ENCODE results near the gene ADGRG3.

Gene ADGRG3

GRCh38 chr16:57628783-57629293 is 39.3 kb upstream of the ADGRG3 start:
- Histone ChIP-seq H3K27me3 (ENCODE audit: low read length) (no peaks in the 10 kb centered on the region), H3K9ac (ENCODE audit: low read length) (no peak overlapping the region), H3K9me2 (replicated peaks; ENCODE audit: insufficient read depth, low read length) (no peaks in the 10 kb centered on the region), H3K4me3 (ENCODE audit: insufficient read depth, low read length, poor library complexity, severe bottlenecking) (no peak overlapping the region), H3K79me2 (ENCODE audit: insufficient read depth, low read length) (no peaks in the 10 kb centered on the region), H4K20me1 (ENCODE audit: low read depth, low read length) (no peaks in the 10 kb centered on the region), H3K36me3 (ENCODE audit: low read length) (no peaks in the 10 kb centered on the region), H3K4me2 (ENCODE audit: low read depth, low read length, poor library complexity, severe bottlenecking) (no peak overlapping the region), H3F3A (ENCODE audit: insufficient read depth) (no peaks in the 10 kb centered on the region), H2AFZ (ENCODE audit: low read depth, low read length, severe bottlenecking) (no peak overlapping the region), H3K27ac (ENCODE audit: low read depth, low read length) (no peak overlapping the region), H3K9me3 (ENCODE audit: insufficient read depth, low read length) (no peaks in the 10 kb centered on the region)
- TF ChIP-seq EZH2phosphoT487 (conservative IDR thresholded peaks at IDR 0.05; ENCODE audit: low read length) = no peak
- TF ChIP-seq CTCF (IDR thresholded peaks at IDR 0.05; ENCODE audit: insufficient read depth, low read length, poor library complexity, severe bottlenecking) = no peak

- H3K27ac ChIP-seq (ENCODE audit: low read depth, low read length) = no peak overlapping the region
- no peaks in the 10 kb centered on the region for H3K9me3 ChIP-seq (ENCODE audit: insufficient read depth, low read length)
- no peak overlapping the region for H3K4me3 ChIP-seq (ENCODE audit: insufficient read depth, low read length, poor library complexity, severe bottlenecking)
- H3F3A ChIP-seq (ENCODE audit: insufficient read depth) = no peaks in the 10 kb centered on the region
- no peaks in the 10 kb centered on the region for H4K20me1 ChIP-seq (ENCODE audit: low read depth, low read length)
- no peaks in the 10 kb centered on the region for H3K36me3 ChIP-seq (ENCODE audit: low read length)
- no peak overlapping the region for H3K4me2 ChIP-seq (ENCODE audit: low read depth, low read length, poor library complexity, severe bottlenecking)
- H3K9ac ChIP-seq (ENCODE audit: low read length) = no peak overlapping the region
- H3K27me3 ChIP-seq (ENCODE audit: low read length) = no peaks in the 10 kb centered on the region
- H3K9me2 ChIP-seq (replicated peaks; ENCODE audit: insufficient read depth, low read length) = no peaks in the 10 kb centered on the region
- no peaks in the 10 kb centered on the region for H3K79me2 ChIP-seq (ENCODE audit: insufficient read depth, low read length)
- H2AFZ ChIP-seq (ENCODE audit: low read depth, low read length, severe bottlenecking) = no peak overlapping the region
- TF ChIP-seq EZH2phosphoT487 (conservative IDR thresholded peaks at IDR 0.05; ENCODE audit: low read length) (no peak), CTCF (IDR thresholded peaks at IDR 0.05; ENCODE audit: insufficient read depth, low read length, poor library complexity, severe bottlenecking) (no peak)
Measured at GRCh38 chr16:57629516-57630406, 38.3 kb upstream of the ADGRG3 start.

- no peak overlapping the region for H3K4me3 ChIP-seq (ENCODE audit: insufficient read depth, low read length, poor library complexity, severe bottlenecking)
Measured at GRCh38 chr16:57630407-57630797, 37.7 kb upstream of the ADGRG3 start.

More at GRCh38 chr16:57630407-57630797, 37.7 kb upstream of the ADGRG3 start:
- no peak overlapping the region for H3K9ac ChIP-seq (ENCODE audit: low read length)
- H3K36me3 ChIP-seq (ENCODE audit: low read length) = no peaks in the 10 kb centered on the region
- H3K4me2 ChIP-seq (ENCODE audit: low read depth, low read length, poor library complexity, severe bottlenecking) = no peak overlapping the region
- H3F3A ChIP-seq (ENCODE audit: insufficient read depth) = no peaks in the 10 kb centered on the region
- H3K79me2 ChIP-seq (ENCODE audit: insufficient read depth, low read length) = no peaks in the 10 kb centered on the region
- no peak overlapping the region for H3K27ac ChIP-seq (ENCODE audit: low read depth, low read length)
- H3K9me3 ChIP-seq (ENCODE audit: insufficient read depth, low read length) = no peaks in the 10 kb centered on the region
- TF ChIP-seq EZH2phosphoT487 (conservative IDR thresholded peaks at IDR 0.05; ENCODE audit: low read length) = no peak
- no peak for TF ChIP-seq CTCF (IDR thresholded peaks at IDR 0.05; ENCODE audit: insufficient read depth, low read length, poor library complexity, severe bottlenecking)
- H4K20me1 ChIP-seq (ENCODE audit: low read depth, low read length) = no peaks in the 10 kb centered on the region
- no peak overlapping the region for H2AFZ ChIP-seq (ENCODE audit: low read depth, low read length, severe bottlenecking)
- H3K9me2 ChIP-seq (replicated peaks; ENCODE audit: insufficient read depth, low read length) = no peaks in the 10 kb centered on the region
- H3K27me3 ChIP-seq (ENCODE audit: low read length) = no peaks in the 10 kb centered on the region

Measured in SU-DHL-6 (cell line).